Keratinocyte (primary cell): ENCODE results near the gene ASRGL1. TPM values are rescaled to one million over a fixed set of nuclear protein-coding genes. Genes with fewer than 3 reads are reported as not detected.
A peak's percentile ranks its signal among the peaks of the same experiment; 100 is the strongest.

ENCODE experiments used
- DNase-seq: peaks from one replicate; pipeline ENCODE4 v3.0.0-alpha.2; 2011; ENCODE audit warnings: low read depth, missing footprints, low spot score
- FAIRE-seq: peaks from 2 replicates; lab custom pipeline; 2011; peaks lifted over from hg19 to GRCh38; lab: Jason Lieb, UNC
- H2AFZ ChIP-seq: 2 replicates; pipeline ENCODE4 v1.6.0; 2012; ENCODE audit warnings: low read length, control low read depth, inconsistent platforms; ENCODE audit not compliant: control insufficient read depth
- H3K27ac ChIP-seq: 2 replicates; pipeline ENCODE4 v1.5.1; 2011; ENCODE audit warnings: low read length; ENCODE audit not compliant: control insufficient read depth, insufficient read depth
- H3K27me3 ChIP-seq: 3 replicates; pipeline ENCODE4 v1.6.0; 2011; ENCODE audit warnings: low read length; ENCODE audit not compliant: control insufficient read depth, insufficient read depth; ENCODE audit errors: extremely low read depth
- H3K36me3 ChIP-seq, 2 experiments: 2 replicates in 1 of 2; 3 replicates in 1 of 2; pipeline ENCODE4 v1.5.1; 2011; ENCODE audit warnings: low read length in 2 of 2, mild to moderate bottlenecking in 1 of 2; ENCODE audit not compliant: control insufficient read depth in 2 of 2, insufficient read depth in 2 of 2; ENCODE audit errors: extremely low read depth in 1 of 2
- H3K4me1 ChIP-seq: 3 replicates; pipeline ENCODE4 v1.5.1; 2011; ENCODE audit warnings: low read length; ENCODE audit not compliant: control insufficient read depth, insufficient read depth; ENCODE audit errors: extremely low read depth
- H3K4me2 ChIP-seq: 3 replicates; pipeline ENCODE4 v1.6.0; 2011; ENCODE audit warnings: low read depth, low read length; ENCODE audit not compliant: control insufficient read depth, insufficient read depth; ENCODE audit errors: extremely low read depth
- H3K4me3 ChIP-seq, 3 experiments: fragments of 200-600 bp in 1 of 3; sonication (generic) in 1 of 3; 2 replicates in 2 of 3; 3 replicates in 1 of 3; pipeline ENCODE4 v1.5.1; 2011 to 2016; ENCODE audit warnings: low read length in 3 of 3, mild to moderate bottlenecking in 3 of 3, control low read depth in 2 of 3, inconsistent platforms in 1 of 3, low read depth in 1 of 3, mixed read lengths in 1 of 3, mixed run types in 1 of 3, moderate library complexity in 1 of 3; ENCODE audit not compliant: control insufficient read depth in 2 of 3, insufficient read depth in 2 of 3; ENCODE audit errors: extremely low read depth in 1 of 3
- H3K79me2 ChIP-seq: 2 replicates; pipeline ENCODE4 v1.6.0; 2012; ENCODE audit warnings: low read length; ENCODE audit not compliant: control insufficient read depth, insufficient read depth
- H3K9ac ChIP-seq: 3 replicates; pipeline ENCODE4 v1.6.0; 2011; ENCODE audit warnings: low read length; ENCODE audit not compliant: control insufficient read depth, insufficient read depth; ENCODE audit errors: extremely low read depth
- H3K9me1 ChIP-seq: 3 replicates; pipeline ENCODE4 v1.6.0; 2011; ENCODE audit warnings: low read length; ENCODE audit not compliant: control insufficient read depth, insufficient read depth; ENCODE audit errors: extremely low read depth
- H3K9me3 ChIP-seq: 2 replicates; pipeline ENCODE4 v1.5.1; 2012; ENCODE audit warnings: low read depth, low read length; ENCODE audit not compliant: control insufficient read depth
- H4K20me1 ChIP-seq: 3 replicates; pipeline ENCODE4 v1.6.0; 2011; ENCODE audit warnings: low read length; ENCODE audit not compliant: control insufficient read depth, insufficient read depth; ENCODE audit errors: extremely low read depth
- EZH2 ChIP-seq: IDR thresholded peaks from one replicate; pipeline ENCODE4 v1.6.1; 2012; ENCODE audit warnings: inconsistent platforms, mild to moderate bottlenecking, low read length, moderate library complexity
- dilution Hi-C: fragments of 300-500 bp; cut with MboI; formaldehyde crosslinking; loops from one replicate; pipeline ENCODE4 v1.7.0; 2020; ENCODE audit warnings: low sequenced_read_pairs; ENCODE audit not compliant: extremely low pct_ligation_motif_present
- polyA plus RNA-seq, 5 experiments: library from polyadenylated mRNA; depleted of rRNA in 3 of 5; stranded (reverse) in 3 of 5; stranded (forward) in 1 of 5; unstranded in 1 of 5; fragments of >200 nt; gene quantifications; 1 replicate in 1 of 5; 2 replicates in 3 of 5; 3 replicates in 1 of 5; pipeline versions ENCODE4 v1.2.1 to v1.2.3, GENCODE V29; 2011 to 2012; ENCODE audit warnings: missing spikeins in 2 of 5, low read depth in 1 of 5, low replicate concordance in 1 of 5
- TF ChIP-seq, protein P1 (sequence below), 3 experiments: IDR thresholded peaks in 1 of 3; conservative IDR thresholded peaks in 1 of 3; optimal IDR thresholded peaks in 1 of 3; 2 replicates in 2 of 3; 3 replicates in 1 of 3; pipeline versions ENCODE3 to v1.5.1; 2011; ENCODE audit warnings: low read length in 3 of 3, mild to moderate bottlenecking in 3 of 3, moderate library complexity in 2 of 3, control low read depth in 1 of 3, inconsistent platforms in 1 of 3; ENCODE audit not compliant: insufficient read depth in 2 of 3; ENCODE audit errors: extremely low read depth in 1 of 3

The ASRGL1 gene
- polyA plus RNA-seq, 1 donor (not counting 4 experiments of a cell fraction or from before 2014, with no cell fraction given) = 0.05 TPM

DNA sequence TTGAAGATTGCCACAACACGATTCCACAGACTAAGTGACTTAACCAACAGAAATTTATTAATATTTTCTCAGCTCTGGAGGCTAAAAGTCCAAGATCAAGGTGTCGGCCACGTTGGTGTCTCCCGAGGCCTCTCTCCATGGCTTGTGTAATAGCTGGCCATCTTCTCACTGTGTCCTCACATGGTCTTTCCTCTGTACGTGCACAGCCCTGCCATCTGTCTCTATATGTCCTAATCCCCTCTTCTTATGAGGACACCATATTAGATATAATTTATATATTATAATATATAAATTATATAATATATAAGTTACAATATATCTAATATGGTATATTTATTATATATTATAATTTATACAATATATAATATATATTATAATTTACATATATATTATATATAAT, 56.5 kb downstream of the ASRGL1 start:
- no peaks in the 10 kb centered on the region for H3K9me1 ChIP-seq
- no peak overlapping the region for H3K27ac ChIP-seq
- no peaks in the 10 kb centered on the region for H3K79me2 ChIP-seq
- DNase-seq (no peak), FAIRE-seq (no peak)
- no peaks in the 10 kb centered on the region for H4K20me1 ChIP-seq
- no peak overlapping the region for H3K4me2 ChIP-seq
- no peak for TF ChIP-seq EZH2
- TF ChIP-seq, protein P1, sequence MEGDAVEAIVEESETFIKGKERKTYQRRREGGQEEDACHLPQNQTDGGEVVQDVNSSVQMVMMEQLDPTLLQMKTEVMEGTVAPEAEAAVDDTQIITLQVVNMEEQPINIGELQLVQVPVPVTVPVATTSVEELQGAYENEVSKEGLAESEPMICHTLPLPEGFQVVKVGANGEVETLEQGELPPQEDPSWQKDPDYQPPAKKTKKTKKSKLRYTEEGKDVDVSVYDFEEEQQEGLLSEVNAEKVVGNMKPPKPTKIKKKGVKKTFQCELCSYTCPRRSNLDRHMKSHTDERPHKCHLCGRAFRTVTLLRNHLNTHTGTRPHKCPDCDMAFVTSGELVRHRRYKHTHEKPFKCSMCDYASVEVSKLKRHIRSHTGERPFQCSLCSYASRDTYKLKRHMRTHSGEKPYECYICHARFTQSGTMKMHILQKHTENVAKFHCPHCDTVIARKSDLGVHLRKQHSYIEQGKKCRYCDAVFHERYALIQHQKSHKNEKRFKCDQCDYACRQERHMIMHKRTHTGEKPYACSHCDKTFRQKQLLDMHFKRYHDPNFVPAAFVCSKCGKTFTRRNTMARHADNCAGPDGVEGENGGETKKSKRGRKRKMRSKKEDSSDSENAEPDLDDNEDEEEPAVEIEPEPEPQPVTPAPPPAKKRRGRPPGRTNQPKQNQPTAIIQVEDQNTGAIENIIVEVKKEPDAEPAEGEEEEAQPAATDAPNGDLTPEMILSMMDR (optimal IDR thresholded peaks at IDR 0.05 in 1 of 3, IDR thresholded peaks at IDR 0.05 in 1 of 3, conservative IDR thresholded peaks at IDR 0.05 in 1 of 3; ENCODE audit: extremely low read depth in 1 of 3, insufficient read depth in 2 of 3, low read length in 3 of 3) = no peak
- H3K9ac ChIP-seq = no peak overlapping the region
- H3K9me3 ChIP-seq = no peaks in the 10 kb centered on the region
- H3K4me3 ChIP-seq = no peak overlapping the region
- H3K4me1 ChIP-seq = peaks cover 8% of the 10 kb centered on the region
- dilution Hi-C loops = no loop called here
- no peaks in the 10 kb centered on the region for H3K27me3 ChIP-seq
- no peaks in the 10 kb centered on the region for H3K36me3 ChIP-seq
- H2AFZ ChIP-seq = no peak overlapping the region

DNA sequence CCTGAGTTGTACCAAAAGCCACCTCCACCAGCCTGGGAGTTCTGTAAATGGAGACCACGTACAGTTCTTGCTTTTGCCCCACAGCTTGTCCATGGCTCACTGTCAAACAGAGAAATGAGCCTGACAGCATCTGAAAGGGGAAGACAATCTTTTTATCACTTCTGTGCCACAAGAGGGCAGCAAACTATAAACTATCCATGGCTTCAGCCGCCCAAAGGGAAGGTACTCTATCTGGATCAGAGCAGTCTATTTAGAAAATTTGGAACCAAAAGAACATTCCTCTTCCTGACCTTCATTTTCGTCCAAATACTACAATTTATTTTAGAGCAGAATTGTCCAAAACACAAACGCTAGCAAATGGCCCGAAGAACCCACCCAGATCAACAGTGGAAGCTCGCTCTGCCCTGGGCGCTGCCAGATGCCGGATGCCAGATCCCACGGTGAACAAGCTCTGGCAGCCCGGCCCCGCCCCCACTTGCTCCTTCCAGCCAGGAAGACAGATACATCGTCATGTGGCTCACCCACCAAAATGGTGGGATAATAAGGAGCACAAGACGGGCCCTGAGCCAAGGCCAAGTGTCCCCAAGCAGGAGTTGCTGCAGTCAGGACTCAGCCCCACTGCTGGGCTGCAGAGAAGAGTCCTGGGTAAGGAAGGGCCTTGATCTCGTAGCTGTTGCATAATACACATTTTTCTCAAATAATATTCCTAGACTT, 57.7 kb downstream of the ASRGL1 start:
- DNase-seq (no peak), FAIRE-seq (peak; percentile 87)
- Histone ChIP-seq H3K4me1 (peaks cover 8% of the 10 kb centered on the region), H3K9me1 (no peaks in the 10 kb centered on the region), H3K4me2 (peak overlapping the region; percentile 86), H3K36me3 (no peaks in the 10 kb centered on the region), H3K27ac (peak overlapping the region; percentile 33), H3K9me3 (no peaks in the 10 kb centered on the region), H3K9ac (peak overlapping the region; percentile 55), H3K4me3 (peak overlapping the region; percentile 23 to 68 (median 66)), H3K27me3 (no peaks in the 10 kb centered on the region), H4K20me1 (no peaks in the 10 kb centered on the region), H2AFZ (peak overlapping the region; percentile 98), H3K79me2 (no peaks in the 10 kb centered on the region)
- dilution Hi-C loops = no loop called here
- TF ChIP-seq, protein P1 (optimal IDR thresholded peaks at IDR 0.05 in 1 of 3, IDR thresholded peaks at IDR 0.05 in 1 of 3, conservative IDR thresholded peaks at IDR 0.05 in 1 of 3; ENCODE audit: extremely low read depth in 1 of 3, insufficient read depth in 2 of 3, low read length in 3 of 3) = peak; percentile 46 to 79 (median 71)
- no peak for TF ChIP-seq EZH2
